M059J (cell line): ENCODE results near the gene TRABD. TPM values are rescaled to one million over a fixed set of nuclear protein-coding genes. Genes with fewer than 3 reads are reported as not detected.

ENCODE experiments used
- DNase-seq: peaks from one replicate; pipeline ENCODE4 v3.0.0-alpha.2; 2012; ENCODE audit warnings: low read depth
- total RNA-seq: library from RNA; depleted of rRNA; stranded (reverse); fragments of >200 nt; shearing (Covaris generic); gene quantifications from 2 replicates; pipeline ENCODE4 v1.2.3, GENCODE V29; 2014

The TRABD gene
- total RNA-seq, 1 experiment from 2014 or later = 15.1 TPM

DNA sequence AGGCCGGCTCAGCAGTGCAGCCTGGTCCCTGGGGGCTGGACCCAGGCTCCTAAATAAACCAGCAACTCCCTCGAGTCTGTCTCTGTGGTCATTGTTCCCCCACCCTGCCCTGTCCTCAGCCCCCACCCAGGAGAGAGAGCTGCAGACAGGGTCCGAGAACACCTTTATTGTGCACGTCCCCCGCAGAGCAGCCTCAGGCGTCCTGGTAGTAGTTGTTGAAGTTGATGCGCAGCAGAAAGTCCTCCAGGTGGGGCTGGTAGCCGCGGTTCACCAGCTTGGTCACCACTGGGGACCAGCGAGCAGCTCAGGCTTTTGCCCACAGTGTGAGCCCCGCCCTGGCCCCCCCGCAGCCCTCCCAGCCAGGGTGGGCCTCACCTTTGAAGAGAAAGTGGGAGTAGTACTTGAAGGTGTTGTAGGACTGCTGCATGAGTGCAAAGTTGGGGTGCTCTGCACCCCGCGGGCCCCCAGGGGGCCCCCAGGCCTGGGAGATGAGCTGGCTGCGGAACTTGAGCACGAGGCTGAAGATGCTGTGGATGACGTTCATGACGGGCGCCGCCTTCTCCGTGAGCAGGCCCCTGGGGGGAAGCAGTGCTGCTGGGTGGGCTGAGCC lies 31.9 kb downstream of the TRABD start:
- no peak for DNase-seq

DNA sequence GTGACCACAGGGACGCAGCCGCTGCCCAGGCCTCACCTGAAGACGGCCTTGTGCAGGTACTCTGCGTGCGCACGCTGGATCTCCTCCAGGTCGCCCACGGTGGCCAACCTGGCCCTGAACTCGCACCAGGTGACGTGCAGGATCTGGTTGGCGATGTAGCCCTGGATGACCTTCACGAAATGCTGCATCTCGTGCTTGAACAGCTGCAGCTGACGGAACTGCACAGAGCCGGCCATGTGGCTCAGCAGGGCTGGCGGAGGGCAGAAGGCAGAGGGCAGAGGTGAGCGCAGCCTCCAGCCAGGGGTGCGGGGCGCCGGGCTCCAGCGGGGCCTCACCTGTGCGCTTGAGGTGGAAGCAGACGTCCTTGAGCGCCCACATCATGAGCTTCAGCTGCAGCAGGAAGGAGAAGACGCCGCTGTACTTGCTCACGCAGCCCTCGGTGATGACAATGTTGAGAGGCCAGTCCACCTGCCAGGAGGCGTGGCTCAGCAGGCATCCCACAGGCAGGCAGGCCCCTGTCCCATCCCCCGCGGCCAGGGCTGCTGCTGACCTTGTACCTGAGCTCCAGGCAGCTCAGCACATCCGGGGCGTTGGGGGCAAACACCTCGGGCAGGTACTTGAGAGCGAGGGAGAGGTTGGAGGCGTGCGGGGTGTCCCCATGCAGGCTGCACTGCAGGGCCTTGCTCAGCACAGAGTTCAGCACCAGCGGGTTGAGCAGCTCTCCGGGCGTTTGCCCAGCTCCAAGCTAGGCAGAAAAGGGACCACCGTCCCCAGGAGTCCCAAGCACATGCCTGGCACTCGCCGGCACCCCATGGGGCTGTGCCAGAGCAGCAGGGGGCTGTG lies 32.7 kb downstream of the TRABD start:
- DNase-seq = no peak

DNA sequence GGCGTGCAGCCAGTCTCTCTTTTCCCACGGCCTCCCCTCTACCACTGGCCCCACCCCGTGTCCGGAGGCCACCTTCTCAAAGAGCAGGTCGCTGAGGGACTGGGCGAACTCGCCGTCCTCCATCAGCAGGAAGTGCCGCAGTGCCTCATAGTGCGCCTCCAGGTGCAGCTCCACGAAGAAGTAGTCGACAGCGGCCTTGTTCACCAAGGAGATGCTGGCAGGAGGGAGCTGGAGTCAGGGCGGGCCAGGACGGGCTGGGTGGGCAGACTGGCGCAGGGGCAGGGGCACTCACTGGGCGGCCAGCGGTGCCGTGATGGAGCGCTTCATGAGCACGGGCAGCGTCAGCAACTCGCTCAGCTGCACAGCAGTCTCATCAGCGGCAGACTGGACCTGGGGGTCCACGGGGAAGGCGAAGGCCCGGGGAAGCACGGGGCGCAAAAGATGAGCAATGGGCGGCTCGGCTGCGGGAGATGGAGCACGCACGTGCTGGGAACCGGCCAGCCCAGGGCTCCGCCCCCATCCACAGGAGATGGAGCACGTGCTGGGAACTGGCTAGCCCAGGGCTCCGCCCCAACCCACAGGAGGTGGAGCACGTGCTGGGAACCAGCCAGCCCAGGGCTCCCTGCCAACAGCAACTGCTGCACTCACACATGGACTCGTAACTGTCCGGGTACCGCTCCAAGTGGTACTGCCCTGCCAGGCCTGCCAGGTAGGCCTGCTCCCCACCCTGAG lies 33.4 kb downstream of the TRABD start:
- peak; percentile 54 for DNase-seq

DNA sequence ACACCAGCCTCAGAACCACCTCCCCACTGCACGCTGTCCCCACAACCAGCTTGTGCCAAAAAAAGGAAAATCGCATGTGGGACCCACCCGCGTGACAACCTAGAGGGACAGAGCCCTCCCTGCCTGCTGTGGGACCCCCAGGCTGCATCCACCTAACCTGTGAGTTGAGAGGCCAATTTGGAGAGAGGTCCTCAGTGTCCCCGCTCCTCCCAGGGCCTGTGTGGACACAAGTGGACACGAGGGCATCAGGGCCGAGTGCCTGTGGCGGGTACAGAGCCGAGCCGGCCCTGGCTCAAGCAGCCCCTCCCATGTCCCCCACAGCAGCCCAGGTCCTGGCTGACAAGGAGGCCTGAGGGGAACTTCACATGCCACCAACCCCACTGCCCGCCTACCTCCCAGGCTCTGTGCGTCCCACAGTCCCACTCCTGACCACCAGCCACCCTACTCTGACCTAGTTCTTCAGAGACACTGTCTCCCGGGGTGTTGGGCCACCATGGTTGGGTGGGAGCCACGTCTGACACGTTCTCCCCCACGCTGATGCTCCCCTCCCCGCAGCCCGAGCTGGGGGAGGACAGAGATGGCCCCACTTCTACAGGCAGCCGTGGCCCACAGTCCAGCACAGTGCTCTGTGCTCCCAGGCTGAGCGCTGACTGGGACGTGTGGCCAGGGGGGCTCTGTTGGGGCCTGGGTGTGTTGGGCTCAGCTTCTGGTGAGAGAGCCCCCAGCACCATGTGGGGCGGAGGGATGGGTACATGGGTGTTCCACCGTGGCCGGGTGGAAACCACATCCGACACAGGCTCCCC lies 34.3 kb downstream of the TRABD start:
- DNase-seq = no peak

DNA sequence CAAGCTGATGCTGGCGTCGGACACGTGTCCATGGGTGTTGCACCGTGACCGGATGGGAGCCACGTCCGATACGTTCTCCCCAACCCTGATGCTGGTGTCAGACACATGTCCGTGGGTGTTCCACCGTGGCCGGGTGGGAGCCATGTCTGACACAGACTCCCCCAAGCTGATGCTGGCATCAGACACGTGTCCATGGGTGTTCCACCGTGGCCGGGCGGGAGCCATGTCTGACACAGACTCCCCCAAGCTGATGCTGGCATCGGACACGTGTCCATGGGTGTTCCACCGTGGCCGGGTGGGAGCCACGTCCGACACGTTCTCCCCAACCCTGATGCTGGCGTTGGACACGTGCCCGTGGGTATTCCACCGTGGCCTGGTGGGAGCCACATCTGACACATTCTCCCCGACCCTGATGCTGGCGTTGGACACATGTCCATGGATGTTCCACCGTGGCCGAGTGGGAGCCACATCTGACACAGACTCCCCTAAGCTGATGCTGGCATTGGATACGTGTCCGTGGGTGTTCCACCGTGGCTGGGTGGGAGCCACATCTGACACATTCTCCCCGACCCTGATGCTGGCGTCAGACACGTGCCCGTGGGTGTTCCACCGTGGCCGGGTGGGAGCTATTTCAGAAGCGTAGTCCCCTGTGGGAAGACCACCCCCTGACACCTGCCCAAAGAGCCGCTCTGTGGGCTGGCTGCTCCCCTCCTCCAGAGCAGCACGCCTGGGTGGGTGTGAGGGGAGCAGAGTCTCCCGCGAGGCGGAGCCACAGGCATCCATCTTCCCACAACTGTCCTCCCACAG lies 35.1 kb downstream of the TRABD start:
- DNase-seq = no peak

DNA sequence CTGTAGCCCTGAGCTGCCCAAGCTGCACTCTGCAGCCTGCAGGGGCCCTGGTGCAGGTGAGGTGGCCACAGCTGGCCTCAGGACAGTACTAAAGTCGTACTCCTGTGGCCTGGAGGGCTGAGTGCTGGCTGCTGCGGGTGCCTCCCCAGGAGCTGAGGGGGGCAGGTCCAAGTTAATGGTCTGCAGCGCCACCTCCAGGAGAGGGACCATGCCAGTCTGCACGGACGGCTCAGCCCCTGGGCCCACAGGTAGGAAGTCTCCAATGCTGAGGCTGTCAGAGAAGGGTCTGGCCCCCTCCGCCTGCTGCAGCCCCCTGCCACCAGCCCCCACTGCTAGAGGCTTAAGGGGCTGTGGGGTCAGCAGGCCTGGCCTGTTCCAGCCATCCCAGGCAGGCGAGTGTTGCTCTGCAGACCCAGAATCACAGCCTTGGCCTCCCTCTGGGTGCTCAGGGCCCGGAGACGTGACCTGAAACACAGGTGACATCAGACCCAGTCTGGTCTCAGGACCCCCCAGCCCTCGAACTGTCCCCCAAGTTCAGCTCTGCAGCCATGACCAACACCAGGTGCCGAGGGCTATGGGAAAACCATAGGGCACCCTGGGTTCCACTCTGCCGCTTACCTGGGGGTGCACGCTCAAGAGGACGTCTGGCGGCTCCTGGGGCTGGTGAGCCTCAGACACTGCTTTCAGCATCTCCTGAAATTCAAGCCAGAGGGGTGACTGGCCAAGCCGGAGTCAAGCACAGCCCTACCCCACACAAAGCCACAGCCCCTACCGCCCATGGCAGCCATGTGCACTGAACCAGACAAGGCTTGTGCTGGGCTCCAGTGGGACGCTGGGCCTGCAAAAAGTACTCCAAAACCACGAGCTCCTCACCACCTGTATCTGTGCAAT lies 35.9 kb downstream of the TRABD start:
- no peak for DNase-seq

DNA sequence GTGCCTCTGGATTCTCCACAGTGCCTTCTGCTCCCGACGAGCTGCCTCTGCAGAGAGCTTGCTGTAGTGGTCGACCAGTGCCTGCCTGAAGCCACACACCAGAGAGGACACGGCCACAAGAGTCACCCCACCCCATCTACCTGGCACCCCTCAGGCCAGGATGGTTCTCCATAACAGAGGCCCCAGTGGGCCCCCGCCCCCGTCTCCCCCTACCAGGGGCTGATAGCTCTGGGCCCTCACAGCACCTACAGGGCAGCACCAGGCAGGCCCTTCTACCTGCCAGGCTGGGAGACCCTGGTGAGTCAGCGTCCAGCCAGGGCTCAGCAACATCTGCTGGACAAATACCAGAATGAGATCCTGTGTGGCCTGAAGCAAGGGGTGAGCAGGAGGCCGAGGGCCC lies 36.8 kb downstream of the TRABD start:
- no peak for DNase-seq

DNA sequence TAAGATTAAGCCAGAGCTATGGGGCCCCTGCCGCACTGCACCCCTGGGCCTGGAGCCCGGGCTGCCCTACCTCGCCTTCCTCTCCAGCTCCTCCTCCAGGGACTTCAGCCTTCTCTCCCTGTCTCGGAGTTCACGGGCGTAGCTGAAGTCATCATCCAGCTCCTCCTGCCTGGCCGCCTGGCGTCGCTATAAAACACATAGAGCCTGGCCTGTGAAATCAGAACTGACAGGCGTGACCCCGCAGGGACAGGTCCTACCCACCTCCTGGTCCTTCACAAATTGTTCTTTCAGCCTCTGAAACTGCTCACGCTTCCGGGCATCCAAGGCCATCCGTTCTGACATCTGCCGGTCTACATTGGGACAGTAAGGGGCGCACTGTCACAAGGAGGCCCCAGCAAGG lies 38.4 kb downstream of the TRABD start:
- no peak for DNase-seq

DNA sequence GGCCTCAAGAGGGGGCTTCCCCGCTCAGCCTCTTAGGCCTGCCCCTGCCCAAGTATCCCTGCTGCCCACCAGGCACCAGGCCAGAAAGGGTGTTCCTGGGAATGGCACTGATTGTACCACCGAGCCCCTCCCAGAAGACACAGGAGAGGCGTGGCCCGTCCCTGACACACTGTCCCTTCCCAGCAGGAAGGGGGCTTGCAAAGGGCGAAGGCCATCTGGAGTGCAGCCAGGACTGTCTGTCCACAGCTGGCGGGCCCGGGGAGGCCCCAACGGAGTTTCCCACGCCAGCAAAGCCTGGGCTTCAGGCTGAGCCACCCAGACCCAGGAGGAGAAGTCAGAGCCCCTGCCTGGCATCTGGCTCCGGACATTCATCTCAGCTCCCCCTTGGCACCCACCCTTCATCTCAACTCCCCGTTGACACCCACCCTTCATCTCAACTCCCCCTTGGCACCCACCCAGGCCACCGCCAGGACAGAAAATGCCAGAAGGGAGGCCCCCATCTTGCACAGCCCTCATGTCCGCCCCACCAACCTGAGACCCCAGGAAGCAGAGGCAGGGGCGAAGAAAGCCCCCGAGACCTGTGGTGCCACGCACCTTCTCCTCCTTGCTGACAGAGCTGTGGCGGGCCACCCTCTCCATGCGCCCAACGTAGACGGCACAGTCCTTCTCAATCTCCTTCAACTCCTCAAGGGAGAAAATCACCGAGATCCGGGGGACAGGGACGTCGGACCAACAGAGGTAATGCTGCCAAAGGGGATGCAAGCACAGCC lies 39.7 kb downstream of the TRABD start:
- DNase-seq = no peak

DNA sequence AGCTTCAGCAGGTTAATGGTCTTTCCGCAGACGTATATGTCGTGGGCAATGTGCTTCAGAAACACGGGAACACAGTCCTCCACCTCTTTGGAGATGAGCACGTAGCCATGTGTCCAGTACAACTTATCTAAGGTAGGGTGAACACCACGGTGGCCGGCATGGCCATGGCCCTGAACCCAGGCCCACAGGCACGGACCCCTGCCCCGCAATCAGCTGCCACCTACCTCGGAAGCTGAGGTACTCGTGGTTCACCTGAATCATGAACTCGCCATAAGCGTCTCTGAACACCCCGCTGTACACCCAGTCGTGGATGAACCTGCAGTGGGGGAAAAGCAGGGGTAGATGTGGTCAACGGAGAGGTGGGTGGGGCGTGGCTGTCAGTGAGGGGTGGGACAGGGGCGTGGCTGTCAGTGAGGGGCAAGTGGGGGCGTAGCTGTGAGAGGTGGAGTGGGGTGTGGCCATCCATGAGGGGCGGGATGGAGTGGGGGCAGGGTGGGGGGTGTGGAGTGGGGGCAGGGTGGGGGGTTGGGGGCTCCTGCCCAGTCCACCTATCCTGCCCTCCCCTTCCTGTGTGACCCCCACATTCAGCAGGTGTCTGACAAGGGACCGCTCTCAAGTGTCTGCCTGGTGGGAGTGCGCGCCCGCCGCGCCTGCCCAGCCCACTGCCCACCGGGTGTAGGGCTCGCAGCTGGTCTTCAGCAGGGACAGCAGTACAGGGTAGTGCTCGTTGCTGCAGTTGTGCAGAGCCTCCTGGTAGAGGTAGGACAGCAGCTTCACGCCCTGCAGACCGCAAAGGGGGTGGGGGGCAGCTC lies 40.6 kb downstream of the TRABD start:
- no peak for DNase-seq

DNA sequence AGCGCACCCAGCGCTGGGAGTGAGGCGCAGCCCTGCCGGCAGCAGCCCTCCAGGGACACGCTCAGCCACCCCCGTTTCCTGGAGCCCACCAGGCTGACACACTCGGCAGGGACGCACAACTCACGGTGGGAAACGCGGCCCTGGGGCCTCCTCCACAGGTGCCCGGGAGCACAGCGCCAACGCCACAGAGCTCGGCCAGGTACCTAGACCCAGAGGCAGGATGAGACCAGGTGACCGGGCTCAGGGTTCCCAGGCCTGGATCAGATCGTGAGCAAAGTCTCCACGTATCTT lies 41.1 kb downstream of the TRABD start:
- no peak for DNase-seq

DNA sequence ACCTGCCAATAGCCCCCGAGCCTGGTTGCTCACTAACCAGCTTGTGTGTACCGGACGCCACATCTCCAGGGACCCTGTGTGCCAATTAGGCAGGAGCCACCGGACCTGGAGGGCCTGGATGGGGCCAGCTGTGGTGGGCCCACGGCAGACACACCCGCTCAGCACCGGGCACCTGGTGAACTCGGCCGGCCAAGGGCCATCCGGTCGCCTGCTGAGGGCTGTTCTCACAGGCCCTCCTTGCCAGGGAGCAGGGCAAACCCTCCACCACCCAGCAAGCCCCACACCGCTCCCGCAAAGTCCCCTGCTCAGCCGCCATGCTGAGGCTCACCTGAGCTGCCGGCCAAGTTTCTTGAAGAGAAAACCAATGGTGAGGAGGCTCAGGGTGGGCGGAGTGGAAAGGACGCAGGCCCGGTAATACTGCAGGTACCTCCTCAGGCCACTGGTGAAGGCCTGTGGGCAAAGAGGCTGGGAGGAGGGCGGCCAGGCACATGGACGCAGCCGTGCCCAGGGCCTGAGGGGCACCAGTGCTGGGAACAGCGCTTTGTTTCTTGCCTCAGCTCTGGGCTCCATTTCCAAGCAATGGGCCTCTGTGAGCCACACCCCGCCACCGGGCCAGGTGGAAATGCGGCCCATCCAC lies 42.0 kb downstream of the TRABD start:
- DNase-seq = no peak

DNA sequence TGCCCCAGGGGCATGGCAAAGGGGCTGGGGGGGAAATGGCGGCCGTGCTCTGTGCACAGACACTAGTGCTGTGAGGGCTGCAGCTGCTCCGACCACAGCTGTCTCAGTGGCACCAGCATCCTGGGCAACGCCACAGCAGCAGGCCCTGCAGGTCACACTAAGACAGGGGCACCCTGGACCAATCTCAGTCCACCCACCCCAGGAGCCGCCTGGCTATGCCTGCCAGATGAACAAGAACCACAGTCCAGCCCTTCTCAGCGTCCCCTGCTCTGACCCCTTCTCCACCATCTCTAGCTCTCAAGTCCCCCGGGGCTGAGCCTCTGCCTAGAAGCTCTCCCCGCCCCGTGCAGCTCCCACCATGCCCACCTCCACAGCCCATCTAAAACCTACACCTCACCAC lies 42.7 kb downstream of the TRABD start:
- DNase-seq = no peak

DNA sequence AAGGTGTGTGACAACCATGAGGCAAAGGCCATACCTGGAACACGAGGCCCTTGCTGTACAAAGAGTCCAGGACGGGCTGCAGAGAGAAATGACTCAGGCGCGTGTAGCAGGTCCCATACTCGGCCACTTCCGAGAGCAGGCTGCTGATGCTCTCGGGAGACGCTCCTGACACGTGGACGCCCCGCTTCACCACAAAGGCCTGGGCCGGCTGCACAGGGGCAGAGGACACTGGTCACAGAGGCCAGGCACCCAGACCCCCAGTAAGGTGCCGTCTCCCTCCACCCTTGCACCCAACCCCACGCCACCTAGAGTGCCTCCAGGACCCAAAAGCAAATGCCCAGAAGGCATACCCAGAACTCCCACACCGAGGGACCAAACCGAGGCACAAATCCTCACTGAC lies 43.7 kb downstream of the TRABD start:
- no peak for DNase-seq

DNA sequence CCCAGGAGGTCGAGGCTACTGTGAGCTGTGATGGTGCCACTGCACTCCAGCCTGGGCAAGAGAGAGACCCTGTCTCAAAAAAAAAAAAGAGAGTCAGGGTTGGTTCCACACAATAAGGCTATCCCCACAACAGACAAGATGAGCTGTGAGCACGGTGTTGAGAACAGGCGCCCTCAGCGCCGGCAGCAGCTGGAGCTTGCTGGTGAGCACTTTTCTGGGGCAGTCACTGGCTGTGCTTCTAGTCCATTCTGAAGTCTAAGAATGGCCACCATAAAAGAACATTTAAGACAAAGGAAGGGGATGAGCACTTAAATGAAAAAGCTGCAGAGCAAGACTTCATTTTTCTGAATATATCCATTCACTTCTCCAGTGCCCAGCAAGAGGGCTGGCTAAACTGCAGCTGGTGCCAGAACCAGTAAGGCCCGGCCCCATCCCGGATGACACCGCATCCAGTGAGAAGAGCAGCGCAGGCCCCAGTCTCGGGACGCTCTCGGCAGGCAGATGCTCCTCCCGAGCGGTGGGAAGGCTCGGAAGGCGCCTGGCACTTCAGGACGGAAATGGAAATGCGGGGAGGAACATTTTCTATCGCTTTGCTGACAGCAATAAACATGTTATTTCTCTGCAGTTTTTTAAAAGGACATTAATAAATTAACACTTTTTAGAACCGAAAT lies 46.9 kb downstream of the TRABD start:
- no peak for DNase-seq

DNA sequence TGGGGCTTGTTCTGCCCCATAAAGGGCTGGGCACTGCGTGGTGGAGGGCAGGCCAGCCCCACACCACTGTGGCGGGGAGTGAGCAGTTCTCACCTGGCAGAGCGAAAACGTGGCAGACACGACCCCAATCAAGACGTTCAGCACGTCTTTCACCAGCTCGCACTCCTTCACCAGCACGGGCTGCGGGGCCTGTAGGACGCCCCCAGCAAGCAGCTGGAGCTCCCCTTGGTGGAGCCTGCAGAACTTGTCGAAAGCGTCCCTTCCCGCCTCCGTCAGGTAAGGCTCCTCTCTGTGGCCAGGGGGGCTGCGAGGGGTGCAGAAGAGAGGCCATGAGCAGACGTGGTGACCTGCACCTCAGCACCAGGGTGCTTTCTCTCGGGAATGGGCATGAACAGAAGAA lies 47.5 kb downstream of the TRABD start:
- DNase-seq = no peak

DNA sequence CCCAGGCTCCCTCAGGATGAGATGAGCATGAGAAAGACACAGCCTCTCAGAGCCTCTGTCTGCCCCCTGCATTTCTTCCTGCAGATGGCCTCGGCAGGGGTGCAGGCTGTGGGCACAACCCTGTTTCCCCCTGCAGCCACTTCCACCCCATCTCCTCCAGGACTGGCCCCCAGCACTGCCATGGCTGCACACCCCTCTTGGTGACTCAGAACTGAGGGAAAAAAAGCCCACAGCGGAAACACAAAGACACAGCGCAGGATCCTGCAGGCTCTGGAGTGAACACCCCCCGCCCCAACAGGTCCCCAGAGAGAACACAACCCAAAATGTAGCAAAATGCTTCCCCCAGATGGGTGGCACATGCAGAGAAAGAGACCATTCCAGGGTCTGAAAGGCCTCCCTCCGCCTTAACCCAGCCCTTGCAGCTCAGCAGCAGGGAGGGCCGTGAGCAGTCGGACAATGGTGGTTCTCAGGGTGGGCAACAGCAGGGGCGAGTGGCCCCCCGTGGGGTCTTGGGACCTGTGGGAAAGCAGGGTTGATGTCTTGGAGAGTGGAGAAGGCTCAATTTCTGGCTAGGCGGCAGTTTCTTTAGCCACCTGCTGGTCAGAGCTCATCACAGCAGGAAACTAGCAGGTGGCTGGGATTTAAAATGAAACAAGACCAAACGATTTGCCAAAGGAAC lies 51.2 kb downstream of the TRABD start:
- DNase-seq = no peak
